SK-N-MC (cell line): Measurements from ENCODE around the gene MSL1.

Experiments used
- DNase-seq: peaks from one replicate; pipeline ENCODE4 v3.0.0-alpha.2; 2011; ENCODE audit warnings: low read depth, low spot score
- H3K27ac ChIP-seq: fragments of 200-600 bp; sonication (generic); 2 replicates; pipeline ENCODE4 v1.5.1; 2016; ENCODE audit warnings: mixed run types
- H3K36me3 ChIP-seq: fragments of 200-600 bp; sonication (generic); 2 replicates; pipeline ENCODE4 v1.6.1; 2017; ENCODE audit warnings: antibody characterized with exemption, low read length, mixed read lengths; ENCODE audit not compliant: insufficient read depth
- H3K4me3 ChIP-seq: fragments of 200-600 bp; sonication (generic); 2 replicates; pipeline ENCODE4 v1.5.1; 2016
- H3K9ac ChIP-seq: fragments of 200-600 bp; sonication (generic); 2 replicates; pipeline ENCODE4 v1.8.0; 2017; ENCODE audit warnings: mixed run types, mixed read lengths; ENCODE audit not compliant: insufficient read length
- H3K9me3 ChIP-seq: fragments of 200-600 bp; sonication (generic); 2 replicates; pipeline ENCODE4 v1.6.1; 2017; ENCODE audit warnings: low read depth, mild to moderate bottlenecking, antibody characterized with exemption, low read length, moderate library complexity, mixed read lengths
- EZH2 ChIP-seq: fragments of 200-600 bp; sonication (generic); IDR thresholded peaks from one replicate; pipeline ENCODE4 v1.6.1; 2017; ENCODE audit warnings: antibody characterized with exemption
- FOXP2 ChIP-seq: optimal IDR thresholded peaks from 2 replicates; pipeline ENCODE3; 2011; ENCODE audit warnings: mild to moderate bottlenecking, moderate library complexity; ENCODE audit not compliant: insufficient read depth; ENCODE audit errors: extremely low read length, control extremely low read depth
- POLR2AphosphoS5 ChIP-seq: IDR thresholded peaks from 2 replicates; pipeline ENCODE4 v1.6.1; 2012; ENCODE audit warnings: mild to moderate bottlenecking, low read depth, low read length, borderline replicate concordance

MSL1 gene

DNA sequence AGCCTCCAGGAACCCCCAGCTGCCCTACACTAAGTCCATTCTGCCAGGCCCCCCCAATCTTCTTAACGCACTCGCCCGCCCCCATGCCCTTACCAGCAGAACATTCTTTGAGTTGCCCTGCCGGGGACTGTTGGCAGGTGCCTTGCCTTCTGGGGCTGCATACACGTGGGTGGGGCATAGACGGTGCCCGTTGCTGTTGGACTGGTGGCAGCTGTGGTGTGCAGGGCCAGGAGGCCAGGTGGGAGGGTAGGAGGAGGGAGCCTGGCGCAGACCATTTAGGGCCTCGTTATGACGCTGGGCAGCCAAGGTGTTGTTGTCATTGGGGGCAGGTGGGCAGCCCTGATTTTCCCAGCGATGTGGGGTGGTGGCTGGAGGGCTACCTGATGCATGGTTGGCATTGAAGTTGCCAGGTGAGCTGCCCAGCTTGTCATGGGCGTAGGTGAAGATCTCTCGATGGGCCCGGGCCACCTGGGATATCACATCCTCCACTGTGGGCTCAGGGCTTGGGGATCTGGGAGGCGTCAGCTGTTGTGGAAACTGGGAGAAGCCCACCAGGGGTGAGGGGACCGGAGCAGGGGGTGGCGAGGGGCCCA, 26.3 kb upstream of the MSL1 start:
- no peaks in the 10 kb centered on the region for H3K9me3 ChIP-seq
- H3K4me3 ChIP-seq: no peak overlapping the region
- DNase-seq: no peak
- no peak overlapping the region for H3K27ac ChIP-seq
- TF ChIP-seq FOXP2 (no peak), POLR2AphosphoS5 (no peak), EZH2 (no peak)
- H3K36me3 ChIP-seq: peaks cover 13% of the 10 kb centered on the region; the same call in 1 of the 2 replicates
- no peak overlapping the region for H3K9ac ChIP-seq

DNA sequence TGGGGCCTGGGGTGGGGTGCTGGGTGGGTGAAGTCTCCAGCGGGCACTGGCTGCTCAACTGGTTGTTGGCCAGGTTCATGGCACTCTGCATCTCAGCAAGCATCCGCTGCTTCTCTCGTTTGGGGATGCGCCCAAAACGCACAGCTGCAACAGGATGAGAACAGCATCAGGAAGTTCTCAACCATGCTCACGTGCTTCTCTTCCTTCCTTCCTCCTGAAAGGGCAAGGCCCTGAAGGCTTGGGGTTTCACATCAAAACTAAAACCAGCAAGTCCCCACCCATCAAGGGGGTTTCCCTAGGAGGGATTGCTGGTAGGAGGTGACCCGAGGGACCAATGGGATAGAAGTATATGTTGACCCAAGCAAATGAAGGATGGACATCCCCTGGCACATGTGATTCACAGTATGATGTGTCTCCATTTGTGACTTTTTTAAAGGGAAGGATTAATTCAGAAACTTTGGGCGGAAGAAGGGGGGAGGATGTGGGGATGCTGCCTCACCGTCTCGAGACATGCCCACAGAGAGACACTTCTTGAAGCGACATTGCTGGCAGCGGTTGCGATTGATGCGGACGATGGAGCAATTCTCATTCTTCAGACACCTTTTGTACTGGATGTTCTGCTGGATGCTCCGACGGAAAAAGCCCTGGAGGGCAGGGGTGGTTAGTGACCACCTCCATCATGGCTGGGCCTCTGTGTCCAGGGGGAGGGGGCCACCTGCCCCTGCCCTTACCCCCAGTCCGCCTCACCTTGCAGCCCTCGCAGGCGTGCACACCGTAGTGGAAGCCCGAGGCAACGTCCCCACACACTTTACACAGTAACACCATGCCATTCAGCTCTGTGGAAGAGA, 25.6 kb upstream of the MSL1 start:
- Histone ChIP-seq H3K4me3 (no peak overlapping the region), H3K27ac (no peak overlapping the region)
- DNase-seq: no peak

DNA sequence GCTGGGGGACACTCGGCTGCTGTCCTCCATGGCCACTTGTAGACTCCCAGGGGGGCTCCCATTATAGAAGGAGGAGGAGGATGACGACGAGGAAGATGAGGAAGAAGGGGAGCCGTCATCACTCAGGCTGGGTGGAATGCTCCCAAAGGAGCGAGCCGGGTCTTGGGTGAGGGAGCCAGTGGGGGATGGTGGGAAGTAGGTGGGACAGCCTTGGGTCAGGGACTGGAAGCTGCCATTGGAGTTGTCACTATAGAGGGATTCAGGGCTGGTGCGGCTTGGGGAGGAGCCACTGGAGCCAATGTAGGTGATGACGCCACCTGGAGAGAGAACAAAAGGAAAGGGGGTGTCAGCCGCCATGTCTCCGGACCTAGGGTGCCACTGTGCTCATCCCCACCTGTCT, 24.7 kb upstream of the MSL1 start:
- Histone ChIP-seq H3K36me3 (peaks cover 13% of the 10 kb centered on the region; the same call in 1 of the 2 replicates), H3K4me3 (no peak overlapping the region), H3K27ac (no peak overlapping the region), H3K9ac (no peak overlapping the region), H3K9me3 (no peaks in the 10 kb centered on the region)
- no peak for DNase-seq
- TF ChIP-seq POLR2AphosphoS5 (no peak), FOXP2 (no peak), EZH2 (no peak)

More for the DNA sequence above, 25.6 kb upstream of the MSL1 start:
- Histone ChIP-seq H3K36me3 (peaks cover 13% of the 10 kb centered on the region; the same call in 1 of the 2 replicates), H3K9me3 (no peaks in the 10 kb centered on the region), H3K9ac (no peak overlapping the region)
- TF ChIP-seq EZH2 (no peak), POLR2AphosphoS5 (no peak), FOXP2 (no peak)

DNA sequence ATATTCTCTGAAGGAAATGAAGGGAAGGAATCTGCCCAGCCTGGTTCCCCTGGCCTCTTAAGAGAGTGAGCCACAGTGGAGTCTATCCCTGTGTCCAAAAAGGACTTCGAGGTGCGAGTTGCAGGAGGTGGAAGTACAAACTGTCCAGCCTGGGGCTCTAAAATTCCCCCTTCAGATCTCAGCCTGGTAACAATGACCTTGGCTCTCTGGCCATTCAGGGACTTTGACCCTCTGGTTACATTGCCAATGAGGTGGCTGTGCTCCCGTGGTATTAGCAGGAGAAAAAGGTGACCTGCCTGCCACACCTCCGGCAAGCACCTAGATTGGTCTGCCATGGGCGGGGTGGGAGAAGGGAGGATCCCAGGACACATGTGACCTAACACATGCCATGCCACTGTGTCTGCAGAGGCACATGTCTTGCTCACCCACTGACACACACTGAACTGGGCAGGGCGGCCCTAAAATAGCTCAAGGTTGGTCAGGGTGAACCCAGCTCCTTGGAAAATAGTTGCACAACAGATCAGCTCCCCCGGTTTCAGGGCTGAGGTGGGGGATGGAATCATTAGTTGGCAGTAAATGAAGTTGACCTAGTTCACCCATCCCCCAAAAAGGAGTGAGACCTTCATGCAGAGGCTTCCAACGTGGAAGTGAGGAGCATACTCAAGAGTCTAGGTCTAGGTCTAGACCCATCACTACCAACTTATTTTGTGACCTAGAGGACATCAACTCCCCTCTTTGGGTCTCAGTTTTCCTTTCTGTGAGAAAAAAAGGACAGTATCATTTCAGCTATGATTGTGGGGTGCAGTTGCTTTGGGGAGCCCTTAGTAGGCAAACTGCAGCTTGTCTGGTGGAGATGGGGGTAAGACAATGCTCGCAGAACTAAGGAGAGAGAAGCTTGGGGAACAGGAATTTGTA, 23.6 kb upstream of the MSL1 start:
- no peak for DNase-seq
- H3K9me3 ChIP-seq: no peaks in the 10 kb centered on the region
- H3K27ac ChIP-seq: peak overlapping the region; percentile 80; the same call in 1 of the 2 replicates
- H3K36me3 ChIP-seq: peaks cover 10% of the 10 kb centered on the region; the same call in 1 of the 2 replicates
- no peak overlapping the region for H3K9ac ChIP-seq
- TF ChIP-seq POLR2AphosphoS5 (no peak), FOXP2 (no peak), EZH2 (no peak)
- peak overlapping the region; percentile 77 for H3K4me3 ChIP-seq

DNA sequence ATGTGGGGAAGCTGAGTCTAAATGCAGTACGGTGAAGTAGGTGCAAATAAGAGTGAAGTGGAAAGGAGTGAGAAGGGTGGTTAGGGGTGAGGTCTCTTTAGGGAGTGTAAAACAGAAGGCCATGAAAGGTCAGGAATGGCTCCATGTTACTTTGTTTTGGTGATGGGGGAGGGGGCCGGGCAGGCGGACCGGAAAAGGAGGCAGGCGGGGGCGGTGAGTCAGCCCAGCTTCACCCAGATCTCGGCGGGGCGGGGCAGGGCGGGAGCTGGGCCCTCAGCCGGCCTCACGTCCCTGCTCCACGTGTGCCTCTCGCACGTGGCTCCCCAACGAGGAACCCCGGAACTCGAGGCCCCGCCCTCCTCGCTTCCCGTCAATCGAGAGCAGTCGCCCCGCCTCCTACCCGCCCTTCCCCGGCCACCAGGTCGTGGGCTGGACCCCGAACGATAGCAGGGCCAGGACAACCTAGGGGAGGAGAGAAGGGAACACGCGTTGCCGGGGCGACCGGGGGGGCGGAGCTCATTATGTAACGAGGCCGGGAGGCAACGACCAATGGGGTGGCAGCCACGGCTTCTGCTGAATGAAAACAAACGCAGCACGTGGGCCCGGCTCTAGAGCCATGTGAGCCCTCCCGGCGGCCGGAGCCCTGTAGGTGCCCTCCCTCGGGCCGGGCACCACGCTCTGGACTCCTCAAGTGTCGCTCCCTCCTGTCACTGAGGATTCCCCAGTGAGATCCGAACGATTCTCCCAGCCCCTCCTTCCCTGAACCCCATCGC, 22.7 kb upstream of the MSL1 start:
- no peak; the same call in 1 of the 2 replicates for TF ChIP-seq POLR2AphosphoS5
- H3K4me3 ChIP-seq: peak overlapping the region; percentile 77
- no peak overlapping the region for H3K9ac ChIP-seq
- peaks cover 3% of the 10 kb centered on the region; the same call in 1 of the 2 replicates for H3K36me3 ChIP-seq
- H3K27ac ChIP-seq: peak overlapping the region; percentile 80; the same call in 1 of the 2 replicates
- DNase-seq: no peak
- H3K9me3 ChIP-seq: no peaks in the 10 kb centered on the region

DNA sequence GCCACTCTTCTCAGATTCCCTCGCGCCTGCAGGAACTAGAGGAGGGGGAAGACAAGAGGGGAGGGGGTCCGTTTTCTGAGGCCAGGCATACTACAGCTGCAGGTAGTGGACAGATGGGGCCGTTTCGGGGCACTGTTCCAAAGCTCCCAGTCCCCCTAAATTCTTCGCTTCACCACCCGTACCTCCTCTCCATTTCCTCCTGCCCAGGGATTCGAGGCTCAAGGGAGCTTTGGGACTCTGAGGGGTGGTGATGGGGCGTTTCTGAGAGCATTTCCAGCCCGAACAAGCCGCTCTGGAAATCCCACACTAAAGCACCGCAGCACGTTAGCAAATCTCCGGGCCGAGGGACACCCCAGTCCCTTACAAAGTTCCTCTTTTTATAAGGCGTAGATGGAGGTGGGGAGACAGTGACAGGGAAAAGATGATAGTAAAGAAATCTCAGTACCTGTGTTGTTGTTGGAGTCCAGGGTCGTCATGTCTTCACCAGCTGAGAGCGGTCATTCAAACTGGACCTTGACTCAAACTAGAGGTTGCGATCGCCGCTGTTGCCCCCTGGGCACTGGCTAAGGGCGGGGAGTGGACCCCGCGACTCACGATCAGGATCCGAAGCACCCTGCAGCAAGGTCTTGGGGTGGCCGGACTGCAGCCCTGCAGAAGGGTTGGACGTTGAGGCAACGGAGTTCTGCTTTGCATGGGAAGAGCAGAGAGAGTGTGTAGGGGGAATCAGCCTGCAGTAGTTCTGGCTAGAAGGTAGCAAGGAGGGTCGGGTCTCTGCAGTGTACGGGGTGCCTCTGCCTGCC, 22.0 kb upstream of the MSL1 start:
- Histone ChIP-seq H3K36me3 (no peaks in the 10 kb centered on the region; the same call in 1 of the 2 replicates), H3K9me3 (no peaks in the 10 kb centered on the region), H3K4me3 (peak overlapping the region; percentile 77), H3K27ac (no peak overlapping the region), H3K9ac (peak overlapping the region; percentile 68)
- TF ChIP-seq EZH2 (no peak), POLR2AphosphoS5 (no peak), FOXP2 (no peak)
- no peak for DNase-seq

DNA sequence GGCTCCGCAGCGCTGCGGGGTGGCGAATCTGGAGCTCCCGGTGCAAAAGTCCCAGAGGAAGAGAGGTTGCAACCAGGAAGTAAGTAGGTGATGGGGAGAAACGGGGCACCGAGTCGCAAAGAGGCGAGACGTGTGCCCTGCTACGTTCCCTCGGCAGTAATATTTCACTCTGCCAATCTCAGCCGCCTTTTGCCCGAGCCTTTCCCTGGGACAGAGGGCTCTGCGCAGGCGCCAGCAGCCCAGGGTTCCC, 21.4 kb upstream of the MSL1 start, which contains the start of gene NR1D1:
Gene NR1D1 (minus strand): TSS at position 171 of the 250 bp plus-strand sequence. CDS start 495 bp downstream, outside the sequence.
- no peaks in the 10 kb centered on the region; the same call in 1 of the 2 replicates for H3K36me3 ChIP-seq
- DNase-seq: no peak
- H3K9ac ChIP-seq: peak within 1 kb of the TSS; percentile 68
- H3K9me3 ChIP-seq: no peaks in the 10 kb centered on the region
- TF ChIP-seq FOXP2 (no peak), POLR2AphosphoS5 (no peak; the same call in 1 of the 2 replicates), EZH2 (no peak)
- peak within 1 kb of the TSS; percentile 77 for H3K4me3 ChIP-seq
- H3K27ac ChIP-seq: no peak within 1 kb of the TSS
